HCT116 (cell line): ENCODE data around the gene ORC2. TPM values are rescaled to one million over a fixed set of nuclear protein-coding genes. Genes with fewer than 3 reads are reported as not detected.

Source experiments
- ATAC-seq: fragments of 200-7000 bp; cut with Tn5 transposase; 2 replicates; pipeline ENCODE4 v1.9.1; 2020; ENCODE audit warnings: mild to moderate bottlenecking, moderate library complexity
- BruUV-seq: library from RNA; stranded (reverse); fragments of 400-500 nt; replicated peaks from 2 replicates; lab custom pipeline; 2021; lab: Mats Ljungman, UMichigan
- CTCF ChIA-PET: fragments of 300-600 bp; sonication (Branson Sonifier 250); formaldehyde crosslinking; loops from one replicate; lab custom pipeline; 2021; ENCODE audit warnings: antibody characterized with exemption; lab: Charles Lee
- POLR2A ChIA-PET: fragments of 300-600, 350-600 bp; sonication (Branson Sonifier 250); formaldehyde crosslinking; loops from one replicate; lab custom pipeline; 2021; ENCODE audit warnings: antibody characterized with exemption; lab: Charles Lee
- RAD21 ChIA-PET, 2 experiments: fragments of 300-600 bp; sonication (Branson Sonifier 250); formaldehyde crosslinking; loops; one replicate each; lab custom pipeline; 2023; ENCODE audit warnings: low total read pairs in 2 of 2; ENCODE audit not compliant: uncharacterized antibody in 2 of 2, unreplicated experiment in 2 of 2, low non-redundant PET in 1 of 2; lab: Charles Lee
- DNase-seq: peaks from one replicate; pipeline ENCODE4 v3.0.0-alpha.2; 2010; ENCODE audit warnings: low read depth, low spot score
- H2AFZ ChIP-seq: fragments of 200-600 bp; shearing (Covaris generic), sonication (generic); 2 replicates; pipeline ENCODE4 v1.6.1; 2017; ENCODE audit warnings: low read depth, mixed run types, mixed read lengths, antibody characterized with exemption, low read length; ENCODE audit not compliant: poor library complexity, severe bottlenecking
- H3K27ac ChIP-seq: 2 replicates; pipeline ENCODE4 v1.5.1; 2012; ENCODE audit warnings: low read depth, low read length
- H3K27me3 ChIP-seq: fragments of 200-600 bp; sonication (generic); 2 replicates; pipeline ENCODE4 v1.6.1; 2016; ENCODE audit warnings: mixed run types, low read length, mixed read lengths; ENCODE audit not compliant: insufficient read depth
- H3K36me3 ChIP-seq, 2 experiments: fragments of 200-500 bp in 1 of 2; fragments of 200-600 bp in 1 of 2; sonication (Bioruptor generic) in 1 of 2; sonication (generic) in 1 of 2; 2 replicates each; pipeline versions ENCODE4 v1.5.1 to v1.6.1; 2014 to 2016; ENCODE audit warnings: low read length in 2 of 2, inconsistent platforms in 1 of 2, mixed read lengths in 1 of 2, mixed run types in 1 of 2; ENCODE audit not compliant: insufficient read depth in 2 of 2, control insufficient read depth in 1 of 2
- H3K4me1 ChIP-seq, 2 experiments: fragments of 200-600 bp in 1 of 2; sonication (generic) in 1 of 2; 2 replicates each; pipeline versions ENCODE4 v1.5.1 to v1.6.1; 2012 to 2017; ENCODE audit warnings: low read length in 2 of 2, inconsistent platforms in 1 of 2, mild to moderate bottlenecking in 1 of 2, mixed read lengths in 1 of 2, mixed run types in 1 of 2, moderate library complexity in 1 of 2; ENCODE audit not compliant: insufficient read depth in 2 of 2, control insufficient read depth in 1 of 2
- H3K4me2 ChIP-seq: fragments of 200-600 bp; sonication (generic); 2 replicates; pipeline ENCODE4 v1.6.1; 2017; ENCODE audit warnings: mixed run types, low read length, mixed read lengths
- H3K4me3 ChIP-seq, 2 experiments: fragments of 200-600 bp in 1 of 2; sonication (generic) in 1 of 2; replicated peaks in 1 of 2; 2 replicates each; pipeline ENCODE4 v1.5.1; 2011 to 2016; ENCODE audit warnings: low read length in 2 of 2, control low read depth in 1 of 2, low read depth in 1 of 2, mild to moderate bottlenecking in 1 of 2, mixed read lengths in 1 of 2, mixed run types in 1 of 2
- H3K79me2 ChIP-seq: fragments of 200-600 bp; sonication (generic); 2 replicates; pipeline ENCODE4 v1.6.1; 2017; ENCODE audit warnings: mild to moderate bottlenecking, mixed run types, low read length, moderate library complexity, mixed read lengths; ENCODE audit not compliant: insufficient read depth
- H3K9ac ChIP-seq: fragments of 200-600 bp; sonication (generic); 2 replicates; pipeline ENCODE4 v1.6.1; 2016; ENCODE audit warnings: low read length, mixed read lengths
- H3K9me2 ChIP-seq: fragments of 200-600 bp; sonication (generic), shearing (Covaris generic); 2 replicates; pipeline ENCODE4 v1.6.1; 2017; ENCODE audit warnings: mixed run types, mild to moderate bottlenecking, moderate library complexity; ENCODE audit not compliant: insufficient read depth
- H3K9me3 ChIP-seq, 2 experiments: fragments of 200-500 bp in 1 of 2; fragments of 200-600 bp in 1 of 2; sonication (Bioruptor generic) in 1 of 2; sonication (generic) in 1 of 2; 2 replicates each; pipeline ENCODE4 v1.6.1; 2014 to 2017; ENCODE audit warnings: low read length in 2 of 2, mixed read lengths in 2 of 2, inconsistent platforms in 1 of 2, low read depth in 1 of 2, mild to moderate bottlenecking in 1 of 2, mixed run types in 1 of 2, moderate library complexity in 1 of 2; ENCODE audit not compliant: control insufficient read depth in 1 of 2, insufficient read depth in 1 of 2
- H4K20me1 ChIP-seq: fragments of 200-600 bp; sonication (generic), shearing (Covaris generic); 2 replicates; pipeline ENCODE4 v1.6.1; 2017; ENCODE audit warnings: mixed run types, mild to moderate bottlenecking, moderate library complexity; ENCODE audit not compliant: insufficient read depth
- CBX3 ChIP-seq: IDR thresholded peaks from 2 replicates; pipeline ENCODE4 v1.6.1; 2012; ENCODE audit warnings: low read depth
- CEBPB ChIP-seq: IDR thresholded peaks from 2 replicates; pipeline ENCODE4 v1.6.1; 2012; ENCODE audit warnings: low read depth
- EGR1 ChIP-seq: IDR thresholded peaks from 2 replicates; pipeline ENCODE4 v1.6.1; 2012; ENCODE audit warnings: low read depth
- EZH2 ChIP-seq: fragments of 200-600 bp; sonication (generic); IDR thresholded peaks from 2 replicates; pipeline ENCODE4 v1.6.1; 2017; ENCODE audit warnings: antibody characterized with exemption, mixed run types
- EZH2phosphoT487 ChIP-seq: fragments of 200-600 bp; IDR thresholded peaks from 2 replicates; pipeline ENCODE4 v1.6.1; 2018; ENCODE audit warnings: antibody characterized with exemption, borderline replicate concordance
- JUND ChIP-seq: IDR thresholded peaks from 2 replicates; pipeline ENCODE4 v1.6.1; 2012
- POLR2AphosphoS5 ChIP-seq: IDR thresholded peaks from 2 replicates; pipeline ENCODE4 v1.6.1; 2011; ENCODE audit warnings: mild to moderate bottlenecking, low read depth, low read length, moderate library complexity
- RAD21 ChIP-seq: IDR thresholded peaks from 2 replicates; pipeline ENCODE4 v1.6.1; 2012; ENCODE audit warnings: low read depth, mild to moderate bottlenecking
- REST ChIP-seq: IDR thresholded peaks from 2 replicates; pipeline ENCODE4 v1.6.1; 2012; ENCODE audit warnings: low read depth
- SP1 ChIP-seq: IDR thresholded peaks from 2 replicates; pipeline ENCODE4 v1.6.1; 2012; ENCODE audit warnings: low read depth
- SRF ChIP-seq: IDR thresholded peaks from 2 replicates; pipeline ENCODE4 v1.6.1; 2012; ENCODE audit warnings: low read depth
- YY1 ChIP-seq: IDR thresholded peaks from 2 replicates; pipeline ENCODE4 v1.6.1; 2011; ENCODE audit warnings: low read length, low read depth, moderate library complexity, mild to moderate bottlenecking; ENCODE audit not compliant: insufficient replicate concordance; ENCODE audit errors: extremely low read depth
- ZFX ChIP-seq: fragments of 450-650 bp; IDR thresholded peaks from 2 replicates; pipeline ENCODE4 v1.6.1; 2017
- ZNF274 ChIP-seq: fragments of 200-500 bp; sonication (Bioruptor generic); IDR thresholded peaks from 2 replicates; pipeline ENCODE4 v1.6.1; 2014; ENCODE audit warnings: mild to moderate bottlenecking, low read depth, low read length, inconsistent platforms
- intact Hi-C: fragments of 100-400 bp; cut with micrococcal nuclease; formaldehyde crosslinking; loops from 2 replicates; pipeline ENCODE4 v1.10.0; 2022
- total RNA-seq: library from RNA; stranded (reverse); gene quantifications from one replicate; pipeline ENCODE4 v1.2.1, GENCODE V29; 2021; ENCODE audit not compliant: unreplicated experiment
- TF ChIP-seq, protein P1 (sequence below): IDR thresholded peaks from 2 replicates; pipeline ENCODE4 v1.6.1; 2011; ENCODE audit warnings: mild to moderate bottlenecking, low read length, moderate library complexity; ENCODE audit not compliant: insufficient replicate concordance; ENCODE audit errors: extremely low read depth
- TF ChIP-seq, protein P2 (sequence below): IDR thresholded peaks from 2 replicates; pipeline ENCODE4 v1.6.1; 2012

The ORC2 gene
- total RNA-seq, 1 experiment from 2014 or later: 51.9 TPM

DNA sequence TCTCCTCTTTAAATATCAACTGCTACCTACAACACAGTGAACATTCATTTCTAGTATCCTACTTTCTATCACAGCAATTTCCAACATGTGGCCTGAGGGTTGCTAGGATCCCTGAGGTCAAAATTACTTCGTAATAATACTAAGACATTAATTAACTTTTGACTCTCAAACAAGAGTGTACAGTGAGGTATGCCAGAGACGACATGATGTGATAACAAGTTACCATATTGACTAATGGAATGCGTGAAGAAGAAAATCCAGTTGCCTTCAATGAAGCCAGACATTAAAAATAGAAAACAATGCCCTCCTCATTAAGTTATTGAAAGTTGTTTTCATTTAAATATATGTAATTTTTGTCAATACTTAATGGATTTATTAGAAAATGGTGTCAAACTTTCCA lies 13.1 kb downstream of the ORC2 start:
- intact Hi-C loops: no loop called here
- Histone ChIP-seq H3K79me2 (no peaks in the 10 kb centered on the region), H3K9ac (no peak overlapping the region), H3K4me1 (peaks cover 7 to 17% of the 10 kb centered on the region in 2 experiments), H4K20me1 (no peaks in the 10 kb centered on the region), H3K27ac (no peak overlapping the region), H2AFZ (no peak overlapping the region), H3K4me2 (no peak overlapping the region), H3K9me2 (no peaks in the 10 kb centered on the region), H3K27me3 (no peaks in the 10 kb centered on the region), H3K4me3 (no peak overlapping the region), H3K9me3 (no peaks in the 10 kb centered on the region), H3K36me3 (peaks cover 38 to 40% of the 10 kb centered on the region in 2 experiments)
- no peak for TF ChIP-seq ZFX
- no TSS peak for BruUV-seq
- ChIA-PET POLR2A (no interaction called here), CTCF (no interaction called here), RAD21 (no interaction called here)
- ATAC-seq (no peak), DNase-seq (no peak)

GRCh38 chr2:200945395-200945729 lies 18.1 kb downstream of the ORC2 start:
- CTCF ChIA-PET: interaction anchor here (0.9 to 1.6 kb wide), 4 partner anchors 18 to 287 kb away, joined by 3 to 5 read pairs (median 4); partner anchors contain the start of gene ORC2
- Histone ChIP-seq H3K79me2 (0 out of 2 replicates have a peak, but pooled peaks cover 3% of the 10 kb centered on the region), H2AFZ (no peak overlapping the region), H3K9me2 (no peaks in the 10 kb centered on the region), H3K27ac (peak overlapping the region; percentile 77), H3K36me3 (peaks cover 28 to 31% of the 10 kb centered on the region in 2 experiments; a peak in 3 of 4 replicates), H3K4me2 (peak overlapping the region; percentile 80), H3K9ac (peak overlapping the region; percentile 47), H3K9me3 (no peaks in the 10 kb centered on the region), H3K4me1 (peaks cover 25 to 35% of the 10 kb centered on the region in 2 experiments), H3K27me3 (no peaks in the 10 kb centered on the region), H3K4me3 (peak overlapping the region in 1 of 2 experiments; percentile 43; a peak in 2 of 4 replicates), H4K20me1 (no peaks in the 10 kb centered on the region; the same call in 1 of the 2 replicates)
- BruUV-seq: no TSS peak
- ATAC-seq (no peak), DNase-seq (no peak)
- no peak for TF ChIP-seq RAD21
- no peak for TF ChIP-seq YY1
- no peak; the same call in 1 of the 2 replicates for TF ChIP-seq CEBPB
- TF ChIP-seq, protein P1, sequence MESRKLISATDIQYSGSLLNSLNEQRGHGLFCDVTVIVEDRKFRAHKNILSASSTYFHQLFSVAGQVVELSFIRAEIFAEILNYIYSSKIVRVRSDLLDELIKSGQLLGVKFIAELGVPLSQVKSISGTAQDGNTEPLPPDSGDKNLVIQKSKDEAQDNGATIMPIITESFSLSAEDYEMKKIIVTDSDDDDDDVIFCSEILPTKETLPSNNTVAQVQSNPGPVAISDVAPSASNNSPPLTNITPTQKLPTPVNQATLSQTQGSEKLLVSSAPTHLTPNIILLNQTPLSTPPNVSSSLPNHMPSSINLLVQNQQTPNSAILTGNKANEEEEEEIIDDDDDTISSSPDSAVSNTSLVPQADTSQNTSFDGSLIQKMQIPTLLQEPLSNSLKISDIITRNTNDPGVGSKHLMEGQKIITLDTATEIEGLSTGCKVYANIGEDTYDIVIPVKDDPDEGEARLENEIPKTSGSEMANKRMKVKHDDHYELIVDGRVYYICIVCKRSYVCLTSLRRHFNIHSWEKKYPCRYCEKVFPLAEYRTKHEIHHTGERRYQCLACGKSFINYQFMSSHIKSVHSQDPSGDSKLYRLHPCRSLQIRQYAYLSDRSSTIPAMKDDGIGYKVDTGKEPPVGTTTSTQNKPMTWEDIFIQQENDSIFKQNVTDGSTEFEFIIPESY: no peak
- no peak for TF ChIP-seq CBX3
- no peak for TF ChIP-seq SP1
- no peak for TF ChIP-seq REST
- no peak for TF ChIP-seq POLR2AphosphoS5
- no peak for TF ChIP-seq EGR1
- no peak for TF ChIP-seq EZH2
- no peak for TF ChIP-seq ZNF274
- TF ChIP-seq, protein P2, sequence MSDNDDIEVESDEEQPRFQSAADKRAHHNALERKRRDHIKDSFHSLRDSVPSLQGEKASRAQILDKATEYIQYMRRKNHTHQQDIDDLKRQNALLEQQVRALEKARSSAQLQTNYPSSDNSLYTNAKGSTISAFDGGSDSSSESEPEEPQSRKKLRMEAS: no peak
- TF ChIP-seq EZH2phosphoT487: no peak
- no peak for TF ChIP-seq JUND
- TF ChIP-seq ZFX: no peak
- no peak for TF ChIP-seq SRF
- RAD21 ChIA-PET: interaction anchor here in 1 of 2 experiments (0.8 kb wide), 1 partner anchor 124 kb away, joined by 3 read pairs; no protein-coding TSS in a partner anchor
- intact Hi-C loops: loop anchor here (10.0 kb wide), 1 partner anchor 209 kb away; no protein-coding TSS in a partner anchor
- POLR2A ChIA-PET: interaction anchor here (0.9 to 1.4 kb wide), 3 partner anchors 10 to 30 kb away, joined by 3 to 12 read pairs (median 4); partner anchors contain the start of gene ORC2
